Activated naive CD8-positive, alpha-beta T cell treated with anti-CD3 and anti-CD28 coated beads, Interleukin-2, amount 50 U/mL, for 24 hours (primary cell): ENCODE results near the gene OPCML.

Experiments
- ATAC-seq: fragments of 150-1000 bp; cut with Tn5 transposase; one replicate; pipeline ENCODE4 v1.10.0; 2021
- DNase-seq: peaks from one replicate; pipeline ENCODE4 v3.0.0; 2021
- H3K27ac Mint-ChIP-seq: one replicate; pipeline ENCODE4 v1.8.0; 2021; ENCODE audit warnings: mild to moderate bottlenecking, mixed read lengths
- H3K27me3 Mint-ChIP-seq: one replicate; pipeline ENCODE4 v1.8.0; 2021; ENCODE audit warnings: mixed read lengths
- H3K36me3 Mint-ChIP-seq: one replicate; pipeline ENCODE4 v1.8.0; 2021; ENCODE audit warnings: low read depth, mixed read lengths
- H3K4me1 Mint-ChIP-seq: one replicate; pipeline ENCODE4 v1.8.0; 2021; ENCODE audit warnings: mixed read lengths
- H3K4me3 Mint-ChIP-seq: one replicate; pipeline ENCODE4 v1.8.0; 2021; ENCODE audit warnings: mild to moderate bottlenecking, moderate library complexity, mixed read lengths
- H3K9me3 Mint-ChIP-seq: one replicate; pipeline ENCODE4 v1.8.0; 2021; ENCODE audit warnings: mixed read lengths

Gene OPCML

DNA sequence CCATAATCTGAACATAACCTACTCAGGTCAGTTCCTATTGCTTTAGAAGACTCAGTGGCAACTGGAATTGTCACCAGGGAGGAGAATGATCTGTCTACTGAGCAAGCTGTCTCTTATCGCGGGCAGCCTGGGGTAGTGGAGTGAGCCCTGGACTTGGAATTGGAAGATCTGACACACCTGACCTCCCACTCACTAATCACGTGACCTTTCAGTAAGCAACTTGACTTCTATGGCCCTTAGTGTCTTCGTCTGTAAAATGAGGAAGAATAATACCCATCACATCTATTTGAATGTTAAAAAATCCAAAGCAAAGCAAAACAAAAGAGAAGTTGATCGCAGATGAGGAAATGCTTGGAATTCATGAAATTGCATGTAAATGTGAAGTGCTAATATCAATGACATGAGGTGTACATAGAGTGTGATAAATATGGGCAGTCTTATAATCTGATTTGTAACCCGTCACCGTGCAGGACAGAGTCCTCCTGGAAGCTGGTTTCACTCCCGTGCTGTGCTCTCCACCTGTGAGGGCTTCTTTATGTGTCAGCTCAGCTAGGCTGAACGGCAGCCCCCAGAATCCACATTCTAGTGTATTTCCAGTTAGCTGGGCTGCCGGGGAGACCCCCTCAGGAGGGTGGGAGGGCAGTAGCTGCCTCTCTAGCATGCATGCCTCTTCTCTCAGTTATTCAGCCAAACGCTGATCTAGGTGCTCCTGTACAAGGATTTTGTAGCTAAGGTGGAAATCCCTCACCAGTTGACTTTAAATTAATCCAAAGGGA is 482.9 kb downstream of the OPCML start:
- no peak overlapping the region for H3K27ac Mint-ChIP-seq
- no peaks in the 10 kb centered on the region for H3K27me3 Mint-ChIP-seq
- DNase-seq (no peak), ATAC-seq (no peak)
- no peak overlapping the region for H3K4me3 Mint-ChIP-seq
- no peaks in the 10 kb centered on the region for H3K4me1 Mint-ChIP-seq
- no peaks in the 10 kb centered on the region for H3K9me3 Mint-ChIP-seq
- no peaks in the 10 kb centered on the region for H3K36me3 Mint-ChIP-seq

DNA sequence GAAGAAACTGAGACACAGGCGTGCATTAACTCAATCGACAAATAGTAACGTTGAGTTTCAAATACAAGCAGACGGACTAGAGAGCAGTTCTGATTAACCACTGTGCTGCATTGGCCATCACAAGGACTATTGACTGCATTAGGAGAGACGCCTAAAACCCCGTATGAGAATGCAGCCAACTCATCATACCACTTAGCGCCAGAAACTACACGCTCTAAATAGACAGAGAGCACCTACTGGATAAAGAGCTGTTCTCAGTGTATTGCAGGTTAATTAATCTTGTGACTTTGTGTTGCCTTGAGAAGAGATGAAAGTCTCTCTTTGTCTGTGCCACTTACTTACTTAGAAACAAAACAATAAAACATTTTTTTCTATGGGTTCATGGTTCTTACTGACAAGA is 484.0 kb downstream of the OPCML start:
- Mint-ChIP-seq H3K27ac (no peak overlapping the region), H3K36me3 (no peaks in the 10 kb centered on the region), H3K4me3 (no peak overlapping the region), H3K4me1 (no peaks in the 10 kb centered on the region), H3K9me3 (no peaks in the 10 kb centered on the region), H3K27me3 (no peaks in the 10 kb centered on the region)
- no peak for ATAC-seq
- no peak for DNase-seq

DNA sequence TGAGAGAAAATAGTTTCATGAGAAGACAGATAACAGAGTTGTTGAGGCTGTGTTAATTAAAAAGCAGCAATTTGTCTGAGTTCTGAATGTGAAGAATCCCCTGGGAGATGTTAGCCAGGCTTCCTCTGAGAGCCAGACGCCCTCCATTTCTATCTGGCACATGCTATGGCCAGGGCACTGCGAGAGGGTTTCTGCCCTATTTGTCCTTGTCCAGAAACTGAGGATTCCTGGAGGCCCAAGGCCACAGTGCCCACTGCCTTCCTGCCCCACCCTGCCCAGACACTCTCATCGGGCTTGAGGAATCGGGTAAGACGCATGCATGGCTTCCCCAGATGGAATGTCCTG is 484.6 kb downstream of the OPCML start:
- DNase-seq (no peak), ATAC-seq (no peak)
- H3K4me1 Mint-ChIP-seq, result no peaks in the 10 kb centered on the region
- H3K36me3 Mint-ChIP-seq, result no peaks in the 10 kb centered on the region
- no peak overlapping the region for H3K4me3 Mint-ChIP-seq
- H3K27me3 Mint-ChIP-seq, result no peaks in the 10 kb centered on the region
- H3K27ac Mint-ChIP-seq, result no peak overlapping the region
- no peaks in the 10 kb centered on the region for H3K9me3 Mint-ChIP-seq

DNA sequence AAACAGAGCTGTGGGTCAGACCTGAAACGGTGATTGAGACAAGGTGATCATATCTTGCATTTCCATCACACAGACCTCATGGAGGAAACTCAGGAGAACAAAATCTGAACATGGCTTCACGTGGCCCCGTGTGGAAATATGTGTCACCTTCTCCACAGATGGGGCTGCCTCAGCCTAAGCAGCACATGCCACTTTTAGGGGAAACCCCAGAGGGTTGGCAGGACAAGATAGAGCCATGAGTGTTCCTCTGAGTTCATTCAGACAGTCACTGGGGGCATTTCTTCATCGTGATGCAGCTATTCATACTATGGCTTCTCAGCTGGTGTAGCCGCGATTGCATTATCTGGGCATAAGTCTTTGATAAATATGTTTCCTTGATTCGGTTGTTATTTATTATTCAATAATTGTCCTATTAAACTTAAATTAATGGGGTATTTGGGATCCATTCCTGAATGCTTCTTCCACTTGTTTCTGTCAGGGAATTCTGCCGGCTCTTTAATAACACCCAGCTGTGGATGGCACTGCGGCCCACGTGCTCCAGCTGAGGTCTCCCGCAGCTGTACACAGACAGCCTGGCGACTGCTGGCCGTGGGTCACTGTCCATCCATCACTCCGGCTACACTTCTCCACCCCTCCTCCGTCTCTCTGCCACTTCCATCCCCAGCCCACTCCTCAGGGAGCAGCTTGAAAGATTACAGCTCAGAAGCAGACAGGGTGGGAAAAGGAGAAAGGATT is 485.1 kb downstream of the OPCML start:
- DNase-seq, result no peak
- no peaks in the 10 kb centered on the region for H3K9me3 Mint-ChIP-seq
- H3K27me3 Mint-ChIP-seq, result no peaks in the 10 kb centered on the region
- ATAC-seq, result no peak
- no peaks in the 10 kb centered on the region for H3K4me1 Mint-ChIP-seq
- no peak overlapping the region for H3K27ac Mint-ChIP-seq
- H3K4me3 Mint-ChIP-seq, result no peak overlapping the region
- H3K36me3 Mint-ChIP-seq, result no peaks in the 10 kb centered on the region

DNA sequence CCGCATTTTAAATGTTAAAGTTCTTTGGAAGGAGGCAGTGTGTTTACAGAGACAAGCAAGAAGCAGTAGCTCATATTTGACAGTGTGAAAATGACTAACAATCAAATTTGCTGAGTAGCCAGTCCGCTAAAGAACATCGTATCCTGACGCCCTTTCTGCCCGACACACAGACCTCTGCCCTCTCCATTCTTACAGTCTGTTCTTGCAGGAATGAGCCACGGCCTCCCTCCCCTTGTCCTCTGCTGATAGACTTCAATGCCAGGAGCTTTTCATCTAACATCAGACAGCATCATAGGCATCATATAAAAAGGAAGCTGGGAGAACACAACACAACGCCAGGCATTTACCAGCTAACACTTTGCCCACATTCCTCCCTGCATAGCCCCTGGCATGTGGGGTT is 486.0 kb downstream of the OPCML start:
- Mint-ChIP-seq H3K4me3 (no peak overlapping the region), H3K9me3 (no peaks in the 10 kb centered on the region), H3K4me1 (no peaks in the 10 kb centered on the region), H3K36me3 (no peaks in the 10 kb centered on the region), H3K27ac (no peak overlapping the region), H3K27me3 (no peaks in the 10 kb centered on the region)
- no peak for ATAC-seq
- DNase-seq, result no peak

DNA sequence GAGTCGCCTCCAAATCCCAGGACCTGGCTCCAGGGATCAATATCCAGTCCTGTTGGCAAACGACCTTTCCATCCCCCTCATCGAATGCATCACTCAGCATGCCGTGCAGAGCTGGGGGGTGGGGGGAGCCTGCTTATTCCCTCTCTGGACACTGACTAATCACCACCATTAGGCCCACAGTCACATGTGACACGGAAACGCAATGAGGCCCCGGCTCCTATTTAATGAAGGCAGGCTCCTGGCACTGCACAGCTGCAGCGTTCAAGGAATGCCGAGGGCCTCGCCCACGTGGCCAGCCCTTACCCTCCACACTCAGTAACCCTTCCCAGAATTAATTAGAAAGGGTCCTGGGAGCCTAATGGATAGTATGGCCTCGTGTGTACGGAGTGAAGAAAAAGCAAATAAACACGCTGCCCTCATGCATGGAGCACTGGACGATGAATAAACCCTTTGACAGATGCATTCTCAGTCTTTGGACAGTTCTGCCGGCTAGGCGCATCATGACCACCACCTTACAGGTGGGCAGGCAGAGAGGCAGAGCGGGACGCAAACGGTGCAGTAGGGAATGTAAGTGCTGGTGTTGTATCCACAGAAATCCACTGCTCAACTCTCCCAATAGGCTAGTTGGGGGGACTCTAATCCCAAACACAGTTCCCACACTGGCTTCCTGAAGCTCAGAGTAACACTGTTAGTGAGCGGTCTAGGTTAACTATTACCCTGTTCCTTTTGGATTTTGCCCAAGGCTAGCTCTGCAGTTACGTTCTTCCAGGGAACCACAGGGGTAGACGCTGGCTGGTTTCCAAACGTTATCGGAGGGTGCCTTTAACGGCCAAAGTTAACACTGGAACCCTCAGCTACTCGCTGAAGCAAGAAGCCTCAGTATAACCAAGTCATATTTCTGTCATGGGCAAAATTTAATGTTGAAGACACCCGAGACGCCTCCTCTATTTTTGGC is 490.1 kb downstream of the OPCML start:
- ATAC-seq, result no peak
- no peaks in the 10 kb centered on the region for H3K9me3 Mint-ChIP-seq
- no peak overlapping the region for H3K27ac Mint-ChIP-seq
- no peaks in the 10 kb centered on the region for H3K27me3 Mint-ChIP-seq
- H3K36me3 Mint-ChIP-seq, result no peaks in the 10 kb centered on the region
- no peak for DNase-seq
- H3K4me1 Mint-ChIP-seq, result no peaks in the 10 kb centered on the region
- H3K4me3 Mint-ChIP-seq, result no peak overlapping the region

DNA sequence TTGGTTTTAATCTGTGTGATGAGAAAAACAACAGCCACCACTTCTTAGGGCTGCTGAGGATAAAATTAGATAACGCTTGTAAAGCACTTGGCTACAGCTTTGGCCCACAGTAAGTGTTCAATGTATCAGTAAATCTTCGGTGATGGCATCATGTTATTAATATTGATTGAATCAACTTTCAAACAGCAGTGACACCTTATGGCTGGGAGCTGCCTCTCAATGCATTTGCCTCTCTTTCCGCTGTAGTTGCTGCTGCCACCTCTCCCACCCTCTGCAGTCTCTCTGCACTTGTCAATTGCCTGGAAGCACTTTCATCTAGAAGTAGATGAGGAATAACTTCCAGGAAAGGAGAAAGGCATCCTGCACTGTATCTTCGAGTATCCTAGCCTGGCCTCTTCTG is 491.1 kb downstream of the OPCML start:
- ATAC-seq, result no peak
- Mint-ChIP-seq H3K4me1 (no peaks in the 10 kb centered on the region), H3K4me3 (no peak overlapping the region)

DNA sequence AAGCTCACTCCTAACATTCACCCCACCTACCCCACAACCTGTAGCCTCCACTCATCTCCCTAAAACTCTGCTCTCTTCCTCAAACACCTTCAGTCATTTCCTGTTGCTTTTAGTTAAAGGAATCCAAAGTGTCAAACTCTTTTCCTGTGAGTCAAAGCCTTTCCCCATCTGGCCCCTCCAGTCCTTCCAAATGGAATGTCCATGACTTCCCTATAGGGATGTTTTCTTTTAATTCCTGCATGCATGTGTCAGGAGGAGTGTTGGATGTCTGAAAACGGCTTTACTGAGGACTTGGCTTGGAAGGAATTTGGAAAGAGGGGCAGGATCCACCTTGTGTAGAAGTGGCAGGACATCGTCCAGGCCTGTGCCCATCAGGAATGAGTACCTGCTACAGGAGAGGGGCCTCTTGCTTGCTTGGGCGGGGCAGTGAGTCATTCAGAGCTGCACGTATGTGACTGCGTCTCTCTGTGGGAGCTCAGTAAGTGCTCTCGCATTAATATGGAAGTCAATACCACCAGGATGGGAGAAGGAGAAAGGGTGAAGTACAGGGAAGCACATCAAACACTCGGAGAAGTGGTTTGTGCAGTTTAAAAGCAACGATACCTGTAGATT is 491.9 kb downstream of the OPCML start:
- H3K4me1 Mint-ChIP-seq, result no peaks in the 10 kb centered on the region
- no peaks in the 10 kb centered on the region for H3K9me3 Mint-ChIP-seq
- ATAC-seq, result no peak

More for the DNA sequence above, 491.1 kb downstream of the OPCML start:
- H3K36me3 Mint-ChIP-seq, result no peaks in the 10 kb centered on the region
- H3K27ac Mint-ChIP-seq, result no peak overlapping the region
- no peaks in the 10 kb centered on the region for H3K27me3 Mint-ChIP-seq
- H3K9me3 Mint-ChIP-seq, result no peaks in the 10 kb centered on the region
- no peak for DNase-seq

DNA sequence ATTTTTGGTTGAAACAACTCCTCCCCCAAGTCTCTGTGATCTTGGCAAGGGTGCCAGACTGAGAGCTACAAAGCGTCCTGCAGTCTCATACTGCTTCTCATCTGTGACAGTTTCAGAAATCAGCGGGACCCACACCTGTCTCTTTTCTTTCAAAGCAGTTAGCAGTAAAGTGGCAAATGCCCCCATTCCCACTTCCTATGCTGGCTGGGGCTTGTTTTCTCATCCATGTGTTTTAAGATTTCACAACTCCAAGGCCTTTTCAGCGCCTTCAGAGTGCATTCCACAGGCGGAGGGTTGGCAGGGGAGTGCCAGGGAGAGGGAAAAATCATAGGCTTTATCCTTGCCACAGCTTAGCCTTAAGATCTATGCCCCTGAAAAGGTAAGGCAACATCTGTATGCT is 493.5 kb downstream of the OPCML start:
- no peak overlapping the region for H3K27ac Mint-ChIP-seq
- ATAC-seq, result no peak
- DNase-seq, result no peak
- H3K27me3 Mint-ChIP-seq, result no peaks in the 10 kb centered on the region
- H3K4me3 Mint-ChIP-seq, result no peak overlapping the region
- H3K9me3 Mint-ChIP-seq, result no peaks in the 10 kb centered on the region
- H3K4me1 Mint-ChIP-seq, result no peaks in the 10 kb centered on the region
- H3K36me3 Mint-ChIP-seq, result no peaks in the 10 kb centered on the region

More for the DNA sequence above, 491.9 kb downstream of the OPCML start:
- Mint-ChIP-seq H3K27ac (no peak overlapping the region), H3K27me3 (no peaks in the 10 kb centered on the region), H3K36me3 (no peaks in the 10 kb centered on the region), H3K4me3 (no peak overlapping the region)
- no peak for DNase-seq

DNA sequence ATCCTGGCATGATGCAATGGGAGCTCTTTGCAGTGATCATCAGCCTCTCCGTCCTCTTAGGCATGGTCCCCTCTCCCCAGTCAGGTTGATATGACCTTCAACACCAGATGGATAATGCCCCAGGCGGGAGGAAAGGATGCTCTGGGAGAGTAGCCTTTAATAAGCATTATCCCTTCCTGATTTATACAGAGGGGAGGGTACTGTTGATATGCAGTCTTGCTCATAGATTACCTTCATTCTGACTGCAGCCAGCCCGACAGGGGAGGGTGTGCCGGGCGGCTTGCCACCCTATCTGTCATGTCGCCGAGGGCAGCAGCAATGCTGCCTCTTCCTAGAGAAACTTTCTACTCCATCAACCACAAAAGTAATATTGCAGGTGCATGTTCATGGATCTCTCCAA is 497.4 kb downstream of the OPCML start:
- no peaks in the 10 kb centered on the region for H3K27me3 Mint-ChIP-seq
- ATAC-seq (no peak), DNase-seq (no peak)
- H3K9me3 Mint-ChIP-seq, result no peaks in the 10 kb centered on the region
- H3K27ac Mint-ChIP-seq, result no peak overlapping the region
- no peaks in the 10 kb centered on the region for H3K36me3 Mint-ChIP-seq
- no peak overlapping the region for H3K4me3 Mint-ChIP-seq
- H3K4me1 Mint-ChIP-seq, result no peaks in the 10 kb centered on the region

DNA sequence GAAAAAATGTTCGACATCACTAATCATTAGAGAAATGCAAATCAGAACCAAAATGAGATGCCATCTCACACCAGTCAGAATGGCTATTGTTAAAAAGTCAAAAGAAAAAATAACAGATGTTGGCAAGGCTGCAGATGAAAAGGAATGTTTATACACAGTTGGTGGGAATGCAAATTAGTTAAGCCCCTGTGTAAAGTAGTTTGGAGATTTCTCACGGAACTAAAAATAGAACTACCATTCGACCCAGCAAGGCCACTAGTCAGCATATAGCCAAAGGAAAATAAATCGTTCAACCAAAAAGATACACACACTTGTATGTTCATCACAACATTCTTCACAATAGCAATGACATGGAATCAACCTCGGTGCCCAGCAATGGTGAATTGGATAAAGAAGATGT is 503.2 kb downstream of the OPCML start:
- H3K4me1 Mint-ChIP-seq, result no peaks in the 10 kb centered on the region
- H3K36me3 Mint-ChIP-seq, result no peaks in the 10 kb centered on the region
- no peak for ATAC-seq
- no peak overlapping the region for H3K27ac Mint-ChIP-seq
- no peaks in the 10 kb centered on the region for H3K9me3 Mint-ChIP-seq
- DNase-seq, result no peak
- no peaks in the 10 kb centered on the region for H3K27me3 Mint-ChIP-seq
- H3K4me3 Mint-ChIP-seq, result no peak overlapping the region

DNA sequence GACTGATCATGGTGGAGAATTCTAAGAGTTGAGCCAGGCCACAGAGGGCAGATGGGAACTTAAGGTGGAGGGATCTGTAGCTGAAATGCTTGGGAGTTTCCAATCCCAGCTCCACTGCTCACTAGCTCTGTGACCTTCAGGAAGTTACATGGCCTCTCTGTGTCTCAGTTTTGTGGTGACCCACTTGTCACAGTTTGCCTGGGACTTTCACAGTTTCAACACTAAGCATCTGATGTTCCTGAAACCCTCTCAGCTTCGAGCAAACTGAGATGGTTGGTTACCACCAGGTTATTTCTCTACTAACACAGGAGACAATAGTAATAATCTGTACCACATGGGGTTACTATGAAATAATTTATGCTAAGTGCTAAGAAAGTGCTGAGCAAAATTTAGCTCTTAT is 505.3 kb downstream of the OPCML start:
- Mint-ChIP-seq H3K27me3 (no peaks in the 10 kb centered on the region), H3K9me3 (no peaks in the 10 kb centered on the region), H3K36me3 (no peaks in the 10 kb centered on the region), H3K4me3 (no peak overlapping the region), H3K27ac (no peak overlapping the region), H3K4me1 (no peaks in the 10 kb centered on the region)
- no peak for DNase-seq
- ATAC-seq, result no peak

DNA sequence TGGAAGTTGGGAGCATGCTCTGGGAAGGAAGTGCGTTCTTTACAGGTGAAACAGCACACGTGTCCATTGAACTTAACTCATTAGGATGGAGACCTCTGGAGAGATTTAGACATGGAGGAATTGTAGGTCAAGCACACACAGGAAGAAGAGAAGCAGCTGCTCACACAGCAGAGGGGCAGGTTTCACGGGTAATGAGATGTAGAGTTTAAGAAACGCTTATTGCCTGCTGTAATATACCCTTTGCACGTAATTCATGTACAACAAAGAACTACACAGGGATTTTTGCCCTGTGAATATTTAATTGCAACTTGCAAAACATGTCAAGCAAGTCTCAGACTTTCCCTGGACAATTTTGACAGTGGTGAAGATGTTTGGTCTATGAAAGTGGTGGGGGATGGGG is 508.0 kb downstream of the OPCML start:
- Mint-ChIP-seq H3K4me3 (no peak overlapping the region), H3K4me1 (no peaks in the 10 kb centered on the region), H3K36me3 (no peaks in the 10 kb centered on the region), H3K27me3 (no peaks in the 10 kb centered on the region), H3K9me3 (no peaks in the 10 kb centered on the region), H3K27ac (no peak overlapping the region)
- DNase-seq (no peak), ATAC-seq (no peak)

DNA sequence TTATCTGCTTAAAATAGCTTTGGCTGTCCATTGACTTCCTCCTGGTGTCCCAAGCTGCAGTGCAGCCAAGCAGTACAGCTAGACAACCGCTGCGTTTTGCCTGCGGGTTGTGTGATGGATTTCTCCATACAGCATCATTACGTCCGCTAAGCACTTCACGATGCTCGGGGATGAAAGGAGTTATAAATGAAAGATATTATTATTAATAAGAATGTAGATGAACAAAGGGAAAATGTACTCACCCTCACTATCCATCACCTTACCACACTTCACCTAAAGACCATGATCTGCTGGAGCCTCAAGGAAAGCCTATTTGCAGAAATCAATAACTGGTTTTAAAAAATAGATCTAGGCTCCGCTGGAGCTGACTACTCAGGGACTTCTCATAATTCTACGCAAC is 509.1 kb downstream of the OPCML start:
- Mint-ChIP-seq H3K36me3 (no peaks in the 10 kb centered on the region), H3K4me1 (no peaks in the 10 kb centered on the region), H3K27me3 (peaks cover under 1% of the 10 kb centered on the region), H3K9me3 (no peaks in the 10 kb centered on the region), H3K27ac (no peak overlapping the region), H3K4me3 (no peak overlapping the region)
- DNase-seq (no peak), ATAC-seq (no peak)
